Measurements from ENCODE around the gene RAB28.

The RAB28 gene

DNA sequence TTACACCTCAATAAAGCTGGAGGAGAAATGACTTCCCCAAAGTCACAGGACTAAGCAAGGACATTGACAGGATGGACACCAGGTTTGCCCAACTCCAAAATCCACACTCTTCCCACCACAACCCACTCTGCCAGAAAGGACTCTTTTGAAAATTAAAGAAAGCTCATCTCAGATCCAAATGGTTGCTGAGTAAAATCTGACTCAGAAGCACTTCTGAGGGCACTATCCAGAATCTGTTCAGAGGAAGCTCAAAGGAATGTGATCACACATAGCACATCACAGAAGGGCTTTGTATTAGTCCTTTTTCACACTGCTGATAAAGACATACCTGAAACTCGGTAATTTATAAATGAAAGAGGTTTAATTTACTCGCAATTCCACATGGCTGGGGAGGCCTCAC, 155.5 kb downstream of the RAB28 start:
- Histone ChIP-seq H3K9ac (ENCODE audit: low read depth, low read length, poor library complexity, severe bottlenecking) (no peak overlapping the region), H3K79me2 (ENCODE audit: insufficient read depth, low read length) (no peaks in the 10 kb centered on the region), H3K4me1 (ENCODE audit: insufficient read depth, low read length, poor library complexity, severe bottlenecking) (no peaks in the 10 kb centered on the region), H3K27me3 (ENCODE audit: insufficient read depth, low read length, poor library complexity, severe bottlenecking) (no peaks in the 10 kb centered on the region), H2AFZ (ENCODE audit: low read length) (no peak overlapping the region), H3K36me3 (ENCODE audit: insufficient read depth, low read length) (no peaks in the 10 kb centered on the region), H3K4me2 (ENCODE audit: low read depth, low read length, poor library complexity, severe bottlenecking) (no peak overlapping the region), H3F3A (ENCODE audit: low read depth) (no peaks in the 10 kb centered on the region), H4K20me1 (ENCODE audit: insufficient read depth, low read length, poor library complexity, severe bottlenecking) (no peaks in the 10 kb centered on the region), H3K9me3 (ENCODE audit: insufficient read depth, low read depth, low read length) (no peaks in the 10 kb centered on the region), H3K9me2 (replicated peaks; ENCODE audit: low read depth, low read length) (no peaks in the 10 kb centered on the region), H3K4me3 (ENCODE audit: low read length, poor library complexity, severe bottlenecking) (no peak overlapping the region)
- TF ChIP-seq EZH2phosphoT487 (IDR thresholded peaks at IDR 0.05; ENCODE audit: borderline replicate concordance) = no peak
- TF ChIP-seq, protein P1, sequence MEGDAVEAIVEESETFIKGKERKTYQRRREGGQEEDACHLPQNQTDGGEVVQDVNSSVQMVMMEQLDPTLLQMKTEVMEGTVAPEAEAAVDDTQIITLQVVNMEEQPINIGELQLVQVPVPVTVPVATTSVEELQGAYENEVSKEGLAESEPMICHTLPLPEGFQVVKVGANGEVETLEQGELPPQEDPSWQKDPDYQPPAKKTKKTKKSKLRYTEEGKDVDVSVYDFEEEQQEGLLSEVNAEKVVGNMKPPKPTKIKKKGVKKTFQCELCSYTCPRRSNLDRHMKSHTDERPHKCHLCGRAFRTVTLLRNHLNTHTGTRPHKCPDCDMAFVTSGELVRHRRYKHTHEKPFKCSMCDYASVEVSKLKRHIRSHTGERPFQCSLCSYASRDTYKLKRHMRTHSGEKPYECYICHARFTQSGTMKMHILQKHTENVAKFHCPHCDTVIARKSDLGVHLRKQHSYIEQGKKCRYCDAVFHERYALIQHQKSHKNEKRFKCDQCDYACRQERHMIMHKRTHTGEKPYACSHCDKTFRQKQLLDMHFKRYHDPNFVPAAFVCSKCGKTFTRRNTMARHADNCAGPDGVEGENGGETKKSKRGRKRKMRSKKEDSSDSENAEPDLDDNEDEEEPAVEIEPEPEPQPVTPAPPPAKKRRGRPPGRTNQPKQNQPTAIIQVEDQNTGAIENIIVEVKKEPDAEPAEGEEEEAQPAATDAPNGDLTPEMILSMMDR (conservative IDR thresholded peaks at IDR 0.05; ENCODE audit: low read length) = no peak

DNA sequence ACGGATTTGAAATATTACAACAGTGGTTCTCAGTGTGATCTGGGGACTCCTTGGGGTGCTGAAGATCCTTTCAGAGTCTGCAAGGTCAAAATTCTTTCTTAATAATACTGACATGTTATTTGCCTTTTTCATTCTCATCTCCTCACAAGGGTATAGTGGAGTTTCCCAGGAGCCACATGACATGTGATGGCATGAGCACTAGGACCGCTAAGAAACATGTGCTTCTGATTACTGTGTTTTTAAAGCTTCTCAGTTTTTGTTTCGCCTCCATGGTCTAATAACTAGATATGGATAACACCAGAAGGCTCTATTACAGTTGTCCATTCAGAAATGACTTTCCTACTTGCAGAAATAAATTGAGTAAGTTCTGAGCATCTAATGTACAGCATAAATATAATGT, 156.1 kb downstream of the RAB28 start:
- TF ChIP-seq, protein P1 (conservative IDR thresholded peaks at IDR 0.05; ENCODE audit: low read length) = no peak
- TF ChIP-seq EZH2phosphoT487 (IDR thresholded peaks at IDR 0.05; ENCODE audit: borderline replicate concordance) = no peak
- no peaks in the 10 kb centered on the region for H3K9me3 ChIP-seq (ENCODE audit: insufficient read depth, low read depth, low read length)
- H3K36me3 ChIP-seq (ENCODE audit: insufficient read depth, low read length) = no peaks in the 10 kb centered on the region
- no peak overlapping the region for H2AFZ ChIP-seq (ENCODE audit: low read length)
- H3K9ac ChIP-seq (ENCODE audit: low read depth, low read length, poor library complexity, severe bottlenecking) = no peak overlapping the region
- no peak overlapping the region for H3K4me2 ChIP-seq (ENCODE audit: low read depth, low read length, poor library complexity, severe bottlenecking)
- no peaks in the 10 kb centered on the region for H3K79me2 ChIP-seq (ENCODE audit: insufficient read depth, low read length)
- H3K9me2 ChIP-seq (replicated peaks; ENCODE audit: low read depth, low read length) = no peaks in the 10 kb centered on the region
- no peaks in the 10 kb centered on the region for H3K27me3 ChIP-seq (ENCODE audit: insufficient read depth, low read length, poor library complexity, severe bottlenecking)
- H3K4me1 ChIP-seq (ENCODE audit: insufficient read depth, low read length, poor library complexity, severe bottlenecking) = no peaks in the 10 kb centered on the region
- no peaks in the 10 kb centered on the region for H4K20me1 ChIP-seq (ENCODE audit: insufficient read depth, low read length, poor library complexity, severe bottlenecking)
- no peaks in the 10 kb centered on the region for H3F3A ChIP-seq (ENCODE audit: low read depth)
- no peak overlapping the region for H3K4me3 ChIP-seq (ENCODE audit: low read length, poor library complexity, severe bottlenecking)

DNA sequence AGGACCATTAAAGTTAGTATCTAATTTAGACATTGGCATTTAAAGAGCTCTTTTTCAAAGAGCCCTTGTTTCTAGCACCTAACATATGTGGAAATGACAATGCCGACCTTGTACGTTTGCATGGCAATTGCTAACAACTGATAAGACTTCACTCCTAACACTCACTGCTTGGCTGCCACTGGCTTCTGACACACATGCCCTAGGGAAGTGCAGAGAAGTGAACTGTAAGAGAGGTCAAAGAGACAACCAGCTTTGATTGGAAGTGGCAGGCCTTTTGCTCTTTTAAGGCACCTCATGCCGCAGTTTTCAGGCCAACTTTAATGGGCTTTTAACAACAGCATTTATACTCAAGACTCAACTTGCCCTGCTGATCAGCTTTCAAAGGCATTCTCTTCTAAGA, 158.4 kb downstream of the RAB28 start:
- Histone ChIP-seq H3K4me3 (ENCODE audit: low read length, poor library complexity, severe bottlenecking) (no peak overlapping the region), H3K9me3 (ENCODE audit: insufficient read depth, low read depth, low read length) (no peaks in the 10 kb centered on the region), H3K4me1 (ENCODE audit: insufficient read depth, low read length, poor library complexity, severe bottlenecking) (no peaks in the 10 kb centered on the region), H3K4me2 (ENCODE audit: low read depth, low read length, poor library complexity, severe bottlenecking) (no peak overlapping the region), H2AFZ (ENCODE audit: low read length) (no peak overlapping the region), H3K36me3 (ENCODE audit: insufficient read depth, low read length) (no peaks in the 10 kb centered on the region), H3F3A (ENCODE audit: low read depth) (no peaks in the 10 kb centered on the region), H4K20me1 (ENCODE audit: insufficient read depth, low read length, poor library complexity, severe bottlenecking) (no peaks in the 10 kb centered on the region), H3K9me2 (replicated peaks; ENCODE audit: low read depth, low read length) (no peaks in the 10 kb centered on the region), H3K27me3 (ENCODE audit: insufficient read depth, low read length, poor library complexity, severe bottlenecking) (no peaks in the 10 kb centered on the region), H3K9ac (ENCODE audit: low read depth, low read length, poor library complexity, severe bottlenecking) (no peak overlapping the region), H3K79me2 (ENCODE audit: insufficient read depth, low read length) (no peaks in the 10 kb centered on the region)
- TF ChIP-seq EZH2phosphoT487 (IDR thresholded peaks at IDR 0.05; ENCODE audit: borderline replicate concordance) = no peak
- TF ChIP-seq, protein P1 (conservative IDR thresholded peaks at IDR 0.05; ENCODE audit: low read length) = no peak

Measured in Loucy (cell line).